HCT116 (cell line): ENCODE results near the gene CFAP57.

Source experiments
- POLR2A ChIP-seq: IDR thresholded peaks from 2 replicates; pipeline ENCODE4 v1.7.0; 2011; ENCODE audit warnings: borderline replicate concordance; ENCODE audit not compliant: insufficient read depth, insufficient read length; ENCODE audit errors: extremely low read depth
- POLR2AphosphoS5 ChIP-seq: IDR thresholded peaks from 2 replicates; pipeline ENCODE4 v1.6.1; 2011; ENCODE audit warnings: mild to moderate bottlenecking, low read depth, low read length, moderate library complexity
- RAD21 ChIP-seq: IDR thresholded peaks from 2 replicates; pipeline ENCODE4 v1.6.1; 2012; ENCODE audit warnings: low read depth, mild to moderate bottlenecking
- SIN3A ChIP-seq: IDR thresholded peaks from 2 replicates; pipeline ENCODE4 v1.6.1; 2012; ENCODE audit warnings: low read depth
- TF ChIP-seq, protein P1 (sequence below), 3 experiments: fragments of 200-600 bp in 1 of 3; sonication (generic) in 1 of 3; IDR thresholded peaks in 2 of 3; conservative IDR thresholded peaks in 1 of 3; 2 replicates each; pipeline ENCODE4 v1.5.1; 2012 to 2017; ENCODE audit warnings: low read depth in 2 of 3, low read length in 2 of 3, antibody characterized with exemption in 1 of 3, borderline replicate concordance in 1 of 3, control low read depth in 1 of 3, mild to moderate bottlenecking in 1 of 3, mixed read lengths in 1 of 3, mixed run types in 1 of 3, moderate library complexity in 1 of 3; ENCODE audit not compliant: insufficient read depth in 1 of 3

DNA sequence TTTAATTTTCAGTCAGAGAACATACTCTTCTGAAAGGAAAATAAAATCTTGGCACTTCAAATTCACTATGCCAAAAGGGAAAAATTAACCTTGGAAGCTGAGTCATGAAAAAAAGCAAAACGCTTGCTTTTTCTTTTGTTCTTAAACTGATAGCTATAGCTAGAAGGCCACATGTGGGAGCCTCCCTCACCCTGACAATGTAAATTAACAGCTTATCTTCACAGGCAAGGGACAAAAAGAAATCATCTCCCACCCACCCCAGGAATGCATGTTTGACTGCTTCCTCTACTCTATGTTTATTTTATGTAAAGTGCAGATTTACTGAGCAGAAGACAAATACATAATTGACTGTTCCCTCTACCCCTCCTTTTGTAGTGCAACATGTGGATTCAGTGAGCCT is 38.1 kb upstream of the CFAP57 start:
- TF ChIP-seq POLR2A = no peak
- TF ChIP-seq POLR2AphosphoS5 = no peak
- TF ChIP-seq, protein P1, sequence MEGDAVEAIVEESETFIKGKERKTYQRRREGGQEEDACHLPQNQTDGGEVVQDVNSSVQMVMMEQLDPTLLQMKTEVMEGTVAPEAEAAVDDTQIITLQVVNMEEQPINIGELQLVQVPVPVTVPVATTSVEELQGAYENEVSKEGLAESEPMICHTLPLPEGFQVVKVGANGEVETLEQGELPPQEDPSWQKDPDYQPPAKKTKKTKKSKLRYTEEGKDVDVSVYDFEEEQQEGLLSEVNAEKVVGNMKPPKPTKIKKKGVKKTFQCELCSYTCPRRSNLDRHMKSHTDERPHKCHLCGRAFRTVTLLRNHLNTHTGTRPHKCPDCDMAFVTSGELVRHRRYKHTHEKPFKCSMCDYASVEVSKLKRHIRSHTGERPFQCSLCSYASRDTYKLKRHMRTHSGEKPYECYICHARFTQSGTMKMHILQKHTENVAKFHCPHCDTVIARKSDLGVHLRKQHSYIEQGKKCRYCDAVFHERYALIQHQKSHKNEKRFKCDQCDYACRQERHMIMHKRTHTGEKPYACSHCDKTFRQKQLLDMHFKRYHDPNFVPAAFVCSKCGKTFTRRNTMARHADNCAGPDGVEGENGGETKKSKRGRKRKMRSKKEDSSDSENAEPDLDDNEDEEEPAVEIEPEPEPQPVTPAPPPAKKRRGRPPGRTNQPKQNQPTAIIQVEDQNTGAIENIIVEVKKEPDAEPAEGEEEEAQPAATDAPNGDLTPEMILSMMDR (IDR thresholded peaks at IDR 0.05 in 2 of 3, conservative IDR thresholded peaks at IDR 0.05 in 1 of 3; ENCODE audit: borderline replicate concordance in 1 of 3, insufficient read depth in 1 of 3, low read depth in 2 of 3, low read length in 2 of 3) = no peak
- TF ChIP-seq SIN3A = no peak
- no peak for TF ChIP-seq RAD21
